HTR-8/SVneo (cell line): ENCODE data around the gene KIF15.
"Not testable (repeated sequence)": the region's sequence is repeated elsewhere in the genome, so short reads cannot be mapped to it uniquely, and the experiment has no call there.

Experiments used
- DNase-seq: peaks from one replicate; pipeline ENCODE4 v3.0.0; 2011; ENCODE audit warnings: low spot score, mixed read lengths; ENCODE audit not compliant: insufficient read length
- FAIRE-seq: peaks from 2 replicates; lab custom pipeline; 2011; peaks lifted over from hg19 to GRCh38; lab: Jason Lieb, UNC

Gene KIF15

GRCh38 chr3:44814751-44815150 is 53.2 kb downstream of the KIF15 start:
- no peak for FAIRE-seq
- no peak for DNase-seq

- not testable (repeated sequence) for DNase-seq, FAIRE-seq
These were observed 54.7 kb downstream of the KIF15 start for GRCh38 chr3:44816334-44816733.

GRCh38 chr3:44821206-44821605 is 59.6 kb downstream of the KIF15 start:
- DNase-seq, FAIRE-seq: not testable (repeated sequence)

- no peak for DNase-seq
These were observed 63.8 kb downstream of the KIF15 start for GRCh38 chr3:44825264-44825925.

GRCh38 chr3:44827196-44827595 is 65.6 kb downstream of the KIF15 start:
- DNase-seq (no peak), FAIRE-seq (no peak)

More at GRCh38 chr3:44825264-44825925, 63.8 kb downstream of the KIF15 start:
- FAIRE-seq, result no peak

GRCh38 chr3:44831232-44831631 is 69.6 kb downstream of the KIF15 start:
- FAIRE-seq, result no peak
- DNase-seq, result no peak

- FAIRE-seq, result no peak
- no peak for DNase-seq
These were observed 70.4 kb downstream of the KIF15 start for GRCh38 chr3:44832032-44832431.

- DNase-seq, result no peak
- FAIRE-seq, result no peak
These were observed 71.4 kb downstream of the KIF15 start for GRCh38 chr3:44832965-44833364.

GRCh38 chr3:44833394-44833793 is 71.8 kb downstream of the KIF15 start:
- no peak for FAIRE-seq
- no peak for DNase-seq

GRCh38 chr3:44835684-44836083 is 74.1 kb downstream of the KIF15 start:
- FAIRE-seq (no peak), DNase-seq (no peak)

- no peak for FAIRE-seq
- DNase-seq, result no peak
These were observed 80.8 kb downstream of the KIF15 start for GRCh38 chr3:44842376-44842775.

- FAIRE-seq (no peak), DNase-seq (no peak)
These were observed 84.2 kb downstream of the KIF15 start for GRCh38 chr3:44845528-44846520.

GRCh38 chr3:44848634-44849033 is 87.0 kb downstream of the KIF15 start:
- FAIRE-seq (no peak), DNase-seq (no peak)

- FAIRE-seq, DNase-seq: not testable (repeated sequence)
These were observed 95.1 kb downstream of the KIF15 start for GRCh38 chr3:44856663-44857062.

- FAIRE-seq, result no peak
- DNase-seq, result no peak
These were observed 98.5 kb downstream of the KIF15 start for GRCh38 chr3:44860117-44860516.

- peak; percentile 92 for DNase-seq
- FAIRE-seq, result peak; percentile 80
These were observed 100.0 kb downstream of the KIF15 start, which contains the start of gene TMEM42 for GRCh38 chr3:44861412-44862225. Gene TMEM42, plus strand, starts transcription at chr3:44861912. Its CDS starts 13 bp downstream, at chr3:44861925.

- peak; percentile 19 for DNase-seq
- FAIRE-seq, result no peak
These were observed 100.6 kb downstream of the KIF15 start for GRCh38 chr3:44862226-44862637.

GRCh38 chr3:44865272-44866035 is 103.9 kb downstream of the KIF15 start:
- FAIRE-seq (no peak), DNase-seq (no peak)

GRCh38 chr3:44867421-44868111 is 106.0 kb downstream of the KIF15 start:
- FAIRE-seq (no peak), DNase-seq (no peak)
